Left lung (tissue), 10 donors: Measurements from ENCODE around the gene RAB28. TPM values are rescaled to one million over a fixed set of nuclear protein-coding genes. Genes with fewer than 3 reads are reported as not detected.

ENCODE experiments used
- ATAC-seq: fragments of 200-7000 bp; cut with Tn5 transposase; one replicate; pipeline ENCODE4 v1.9.1; 2020; ENCODE audit warnings: moderate library complexity
- DNase-seq, 4 donors: peaks; one replicate each; pipeline ENCODE4 v3.0.0-alpha.2; 2013 to 2020
- H3K27ac ChIP-seq, 2 donors: fragments of 200-600 bp; sonication (generic) in 1 of 2; one replicate each; pipeline versions ENCODE4 v1.5.0 to v1.8.0; 2020 to 2021
- H3K27me3 ChIP-seq, 2 donors: fragments of 200-600 bp; sonication (generic) in 1 of 2; one replicate each; pipeline versions ENCODE4 v1.5.0 to v1.8.0; 2020 to 2021
- H3K36me3 ChIP-seq, 2 donors: fragments of 200-600 bp; sonication (generic) in 1 of 2; one replicate each; pipeline versions ENCODE4 v1.5.0 to v1.8.0; 2020 to 2021
- H3K4me1 ChIP-seq, 2 donors: fragments of 200-600 bp; one replicate each; pipeline ENCODE4 v1.8.0; 2021
- H3K4me3 ChIP-seq, 2 donors: fragments of 200-600 bp; sonication (generic) in 1 of 2; one replicate each; pipeline versions ENCODE4 v1.5.0 to v1.8.0; 2020 to 2021; ENCODE audit warnings: mild to moderate bottlenecking in 1 of 2
- H3K9me3 ChIP-seq, 2 donors: fragments of 200-600 bp; sonication (generic) in 1 of 2; one replicate each; pipeline versions ENCODE4 v1.5.0 to v1.8.0; 2020 to 2021
- CTCF ChIP-seq, 2 donors: fragments of 200-600 bp; sonication (generic) in 1 of 2; IDR thresholded peaks; one replicate each; pipeline versions ENCODE4 v1.5.0 to v1.8.0; 2021; ENCODE audit warnings: antibody characterized with exemption in 2 of 2
- intact Hi-C, 2 donors: fragments of 100-400 bp; cut with DNase I; formaldehyde crosslinking; loops; one replicate each; pipeline versions ENCODE4 v1.11.2 to v1.14.2; 2022
- polyA plus RNA-seq, 6 donors: library from polyadenylated mRNA; unstranded; fragments of 120-200 nt; gene quantifications; one replicate each; pipeline ENCODE4 v1.2.1, GENCODE V29; 2013; ENCODE audit not compliant: insufficient read length in 6 of 6
- total RNA-seq, 2 donors: library from RNA; stranded (reverse); fragmentation: NEBNext Ultra II Directional; extraction: Animal tissue kit (Norgen Biotek cat#: 25700); gene quantifications; one replicate each; pipeline ENCODE4 v1.2.1, GENCODE V29; 2021
- donor health status: DM: no; HTN: yes; CAD: no.
- donor health status: DM: no; HTN: no; CAD: no.

RAB28 gene
- total and polyA plus RNA-seq, 8 donors: 12.2 to 33.4 (median 30.6) TPM

- Histone ChIP-seq H3K36me3 (no peaks in the 10 kb centered on the region), H3K4me1 (no peaks in the 10 kb centered on the region), H3K27me3 (no peaks in the 10 kb centered on the region), H3K9me3 (no peaks in the 10 kb centered on the region), H3K27ac (no peak overlapping the region), H3K4me3 (no peak overlapping the region)
- ATAC-seq: no peak
- intact Hi-C loops: no loop called here
- DNase-seq: no peak
- no peak for TF ChIP-seq CTCF (IDR thresholded peaks at IDR 0.05)
Measured at GRCh38 chr4:13329963-13330362, 154.2 kb downstream of the RAB28 start.

- Histone ChIP-seq H3K4me3 (no peak overlapping the region), H3K9me3 (no peaks in the 10 kb centered on the region), H3K4me1 (no peaks in the 10 kb centered on the region), H3K36me3 (no peaks in the 10 kb centered on the region), H3K27me3 (no peaks in the 10 kb centered on the region), H3K27ac (no peak overlapping the region)
- ATAC-seq (no peak), DNase-seq (no peak)
- intact Hi-C loops: no loop called here
- no peak for TF ChIP-seq CTCF (IDR thresholded peaks at IDR 0.05)
Measured at GRCh38 chr4:13329340-13329850, 154.7 kb downstream of the RAB28 start.

GRCh38 chr4:13328591-13328990, 155.5 kb downstream of the RAB28 start:
- Histone ChIP-seq H3K27ac (no peak overlapping the region), H3K9me3 (no peaks in the 10 kb centered on the region), H3K36me3 (no peaks in the 10 kb centered on the region), H3K4me1 (no peaks in the 10 kb centered on the region), H3K4me3 (no peak overlapping the region), H3K27me3 (no peaks in the 10 kb centered on the region)
- TF ChIP-seq CTCF (IDR thresholded peaks at IDR 0.05): no peak
- intact Hi-C loops: no loop called here
- ATAC-seq (no peak), DNase-seq (no peak)

GRCh38 chr4:13327991-13328390, 156.1 kb downstream of the RAB28 start:
- no peak for TF ChIP-seq CTCF (IDR thresholded peaks at IDR 0.05)

GRCh38 chr4:13325744-13326143, 158.4 kb downstream of the RAB28 start:
- no peak for ATAC-seq
- H3K27ac ChIP-seq: no peak overlapping the region
- intact Hi-C loops: no loop called here
- H3K9me3 ChIP-seq: peaks cover 0 to 18% of the 10 kb centered on the region in 2 donors
- no peaks in the 10 kb centered on the region for H3K27me3 ChIP-seq
- peaks cover 0 to 8% of the 10 kb centered on the region in 2 donors for H3K36me3 ChIP-seq
- no peaks in the 10 kb centered on the region for H3K4me1 ChIP-seq
- DNase-seq: peak in 1 of 4 donors; percentile 2
- no peak for TF ChIP-seq CTCF (IDR thresholded peaks at IDR 0.05)
- no peak overlapping the region for H3K4me3 ChIP-seq

More at GRCh38 chr4:13327991-13328390, 156.1 kb downstream of the RAB28 start:
- intact Hi-C loops: no loop called here
- Histone ChIP-seq H3K4me3 (no peak overlapping the region), H3K27me3 (no peaks in the 10 kb centered on the region), H3K4me1 (no peaks in the 10 kb centered on the region), H3K27ac (no peak overlapping the region), H3K36me3 (no peaks in the 10 kb centered on the region), H3K9me3 (peaks cover 0 to 2% of the 10 kb centered on the region in 2 donors)
- DNase-seq (no peak), ATAC-seq (no peak)
